Naive thymus-derived CD4-positive, alpha-beta T cell (primary cell): ENCODE results near the gene CC2D1A. TPM values are rescaled to one million over a fixed set of nuclear protein-coding genes. Genes with fewer than 3 reads are reported as not detected.

Experiments
- ATAC-seq: fragments of 150-1000 bp; cut with Tn5 transposase; 2 replicates; pipeline ENCODE4 v1.10.0; 2021; ENCODE audit warnings: mild to moderate bottlenecking, moderate library complexity
- CTCF ChIA-PET: fragments of 350-600 bp; sonication (Branson Sonifier 250); formaldehyde crosslinking; loops from one replicate; lab custom pipeline; 2021; ENCODE audit warnings: antibody characterized with exemption; lab: Charles Lee
- POLR2A ChIA-PET: fragments of 350-600 bp; sonication (Branson Sonifier 250); formaldehyde crosslinking; loops from one replicate; lab custom pipeline; 2021; ENCODE audit warnings: antibody characterized with exemption, inconsistent platforms; lab: Charles Lee
- DNase-seq, 9 donors: peaks; one replicate each; pipeline versions ENCODE4 v3.0.0 to v3.0.0-alpha.2; 2020 to 2022; ENCODE audit warnings: mixed read lengths in 1 of 9
- H3K27ac ChIP-seq: one replicate; pipeline ENCODE4 v1.7.0; 2013; ENCODE audit warnings: mild to moderate bottlenecking, low read depth, low read length, moderate library complexity
- H3K27me3 ChIP-seq, 2 donors: one replicate each; pipeline ENCODE4 v1.7.0; 2013; ENCODE audit warnings: low read length in 2 of 2, mild to moderate bottlenecking in 2 of 2, moderate library complexity in 2 of 2; ENCODE audit not compliant: control insufficient read depth in 2 of 2, insufficient read depth in 2 of 2
- H3K36me3 ChIP-seq, 3 experiments: 1 replicate in 2 of 3; 2 replicates in 1 of 3; pipeline ENCODE4 v1.7.0; 2013; ENCODE audit warnings: low read length in 3 of 3, mild to moderate bottlenecking in 3 of 3, moderate library complexity in 1 of 3; ENCODE audit not compliant: insufficient read depth in 3 of 3, control insufficient read depth in 2 of 3
- H3K4me1 ChIP-seq, 2 donors: one replicate each; pipeline ENCODE4 v1.7.0; 2013; ENCODE audit warnings: low read length in 2 of 2, mild to moderate bottlenecking in 2 of 2, moderate library complexity in 1 of 2; ENCODE audit not compliant: control insufficient read depth in 2 of 2, insufficient read depth in 2 of 2
- H3K4me3 ChIP-seq: 2 replicates; pipeline ENCODE4 v1.7.0; 2013; ENCODE audit warnings: mild to moderate bottlenecking, low read length
- H3K9me3 ChIP-seq, 3 experiments: 1 replicate in 2 of 3; 2 replicates in 1 of 3; pipeline ENCODE4 v1.7.0; 2013; ENCODE audit warnings: low read length in 3 of 3; ENCODE audit not compliant: control insufficient read depth in 2 of 3
- H3K27ac Mint-ChIP-seq, 9 donors: one replicate each; pipeline ENCODE4 v1.8.0; 2020 to 2022; ENCODE audit warnings: mixed read lengths in 9 of 9, mild to moderate bottlenecking in 8 of 9, moderate library complexity in 5 of 9, inconsistent platforms in 2 of 9
- H3K27me3 Mint-ChIP-seq, 5 donors: one replicate each; pipeline ENCODE4 v1.8.0; 2021 to 2022; ENCODE audit warnings: mixed read lengths in 5 of 5, mild to moderate bottlenecking in 1 of 5
- H3K36me3 Mint-ChIP-seq, 5 donors: one replicate each; pipeline ENCODE4 v1.8.0; 2020 to 2022; ENCODE audit warnings: mixed read lengths in 5 of 5, mild to moderate bottlenecking in 3 of 5, inconsistent platforms in 1 of 5
- H3K4me1 Mint-ChIP-seq, 7 donors: one replicate each; pipeline ENCODE4 v1.8.0; 2020 to 2022; ENCODE audit warnings: mixed read lengths in 7 of 7, mild to moderate bottlenecking in 3 of 7, inconsistent platforms in 1 of 7
- H3K4me3 Mint-ChIP-seq, 10 donors: one replicate each; pipeline ENCODE4 v1.8.0; 2020 to 2022; ENCODE audit warnings: mild to moderate bottlenecking in 10 of 10, mixed read lengths in 10 of 10, moderate library complexity in 6 of 10, inconsistent platforms in 2 of 10
- H3K9me3 Mint-ChIP-seq, 11 donors: one replicate each; pipeline ENCODE4 v1.8.0; 2020 to 2022; ENCODE audit warnings: mixed read lengths in 11 of 11, mild to moderate bottlenecking in 4 of 11, inconsistent platforms in 1 of 11, moderate library complexity in 1 of 11
- intact Hi-C, 2 donors: fragments of 100-400 bp; cut with micrococcal nuclease; formaldehyde crosslinking; loops; one replicate each; pipeline ENCODE4 v1.15.1; 2023
- polyA plus RNA-seq, 2 donors: library from polyadenylated mRNA; unstranded; fragments of 300-500 nt; fragmentation: Illumina TruSeq; gene quantifications; one replicate each; pipeline ENCODE4 v1.2.3, GENCODE V29; 2021
- total RNA-seq, 6 experiments: library from RNA in 5 of 6; stranded (reverse) in 5 of 6; gene quantifications; 1 replicate in 5 of 6; 2 replicates in 1 of 6; pipeline ENCODE4 v1.2.3 and lab custom pipeline; 2021 to 2026

Gene CC2D1A
- total and polyA plus RNA-seq, 7 experiments from 2014 or later, result 4.1 to 33.1 (median 28.8) TPM

DNA sequence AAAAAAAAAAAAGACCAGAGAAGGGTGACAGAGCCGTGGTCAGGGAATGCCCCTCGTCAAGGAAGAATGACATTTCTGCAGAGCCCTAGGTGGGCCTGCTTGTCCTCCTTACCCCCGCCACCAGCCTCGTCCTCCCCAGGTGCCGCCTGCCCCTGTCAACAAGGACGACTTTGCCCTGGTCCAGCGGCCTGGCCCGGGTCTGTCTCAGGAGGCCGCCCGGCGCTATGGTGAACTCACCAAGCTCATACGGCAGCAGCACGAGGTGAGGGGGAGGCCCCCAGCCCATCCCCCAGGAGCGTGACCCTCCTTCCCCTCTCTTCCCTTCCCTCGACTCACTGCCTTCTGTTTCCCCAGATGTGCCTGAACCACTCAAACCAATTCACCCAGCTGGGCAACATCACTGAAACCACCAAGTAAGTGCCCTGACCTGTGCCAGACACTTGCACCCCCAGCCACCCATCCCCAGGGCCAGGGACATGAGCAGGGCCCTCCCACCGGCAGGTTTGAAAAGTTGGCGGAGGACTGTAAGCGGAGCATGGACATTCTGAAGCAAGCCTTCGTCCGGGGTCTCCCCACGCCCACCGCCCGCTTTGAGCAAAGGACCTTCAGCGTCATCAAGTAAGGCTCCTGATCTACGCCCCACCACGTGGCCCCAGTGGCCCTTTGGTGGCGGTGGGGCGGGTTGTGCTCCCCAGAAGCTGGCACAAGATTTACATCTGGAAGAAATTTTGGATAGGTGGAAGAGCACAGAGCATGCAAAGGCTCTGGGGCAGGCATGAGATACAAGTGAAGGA, 17.4 kb downstream of the CC2D1A start:
- Histone ChIP-seq H3K4me3 (no peak overlapping the region), H3K27me3 (no peaks in the 10 kb centered on the region), H3K36me3 (peaks cover 0 to 64% (median 0%) of the 10 kb centered on the region in 3 experiments), H3K9me3 (peaks cover 0 to 5% (median 0%) of the 10 kb centered on the region in 3 experiments), H3K4me1 (no peaks in the 10 kb centered on the region), H3K27ac (no peak overlapping the region)
- Mint-ChIP-seq H3K27me3 (no peaks in the 10 kb centered on the region), H3K36me3 (peaks cover 0 to 48% (median 20%) of the 10 kb centered on the region in 5 donors), H3K4me1 (peaks cover 0 to 16% (median 7%) of the 10 kb centered on the region in 7 donors), H3K27ac (no peak overlapping the region), H3K9me3 (peaks cover 0 to 6% (median 0%) of the 10 kb centered on the region in 11 donors), H3K4me3 (no peak overlapping the region)
- CTCF ChIA-PET, result no interaction called here
- ATAC-seq (no peak), DNase-seq (no peak)
- POLR2A ChIA-PET, result interaction anchor here (0.8 kb wide), 1 partner anchor 29 kb away, joined by 3 read pairs; no protein-coding TSS in a partner anchor
- intact Hi-C loops, result no loop called here

DNA sequence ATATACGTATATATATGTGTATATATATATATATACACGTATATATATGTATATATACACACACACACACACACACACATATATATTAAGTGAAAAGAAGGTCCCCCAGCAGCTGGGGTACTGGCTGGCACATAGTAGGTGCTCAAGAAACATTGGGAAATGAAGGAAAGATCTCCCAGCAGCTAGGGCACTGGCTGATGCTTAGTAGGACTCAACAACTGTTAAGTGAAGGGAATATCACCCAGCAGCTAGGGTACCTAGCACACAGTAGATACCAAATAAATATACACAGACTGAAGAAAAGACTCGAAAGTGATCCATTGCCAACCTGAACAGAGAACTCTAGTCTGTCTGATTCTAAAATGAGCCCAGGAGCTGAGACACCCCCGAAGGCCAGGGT, 20.0 kb downstream of the CC2D1A start:
- Histone ChIP-seq H3K9me3 (peaks cover 0 to under 1% (median 0%) of the 10 kb centered on the region in 3 experiments), H3K4me1 (no peaks in the 10 kb centered on the region), H3K27me3 (no peaks in the 10 kb centered on the region), H3K36me3 (peaks cover 0 to 52% (median 0%) of the 10 kb centered on the region in 3 experiments), H3K27ac (no peak overlapping the region), H3K4me3 (no peak overlapping the region)
- intact Hi-C loops, result no loop called here
- no peak for ATAC-seq
- DNase-seq, result no peak
- Mint-ChIP-seq H3K27ac (peak overlapping the region in 2 of 9 donors; percentile 20 to 62), H3K4me1 (peaks cover 0 to 15% (median 6%) of the 10 kb centered on the region in 7 donors), H3K4me3 (no peak overlapping the region), H3K36me3 (peaks cover 0 to 41% (median 19%) of the 10 kb centered on the region in 5 donors), H3K9me3 (peaks cover 0 to 3% (median 0%) of the 10 kb centered on the region in 11 donors), H3K27me3 (no peaks in the 10 kb centered on the region)
- CTCF ChIA-PET, result no interaction called here
- POLR2A ChIA-PET, result interaction anchor here (0.6 kb wide), 1 partner anchor 34 kb away, joined by 3 read pairs; no protein-coding TSS in a partner anchor

DNA sequence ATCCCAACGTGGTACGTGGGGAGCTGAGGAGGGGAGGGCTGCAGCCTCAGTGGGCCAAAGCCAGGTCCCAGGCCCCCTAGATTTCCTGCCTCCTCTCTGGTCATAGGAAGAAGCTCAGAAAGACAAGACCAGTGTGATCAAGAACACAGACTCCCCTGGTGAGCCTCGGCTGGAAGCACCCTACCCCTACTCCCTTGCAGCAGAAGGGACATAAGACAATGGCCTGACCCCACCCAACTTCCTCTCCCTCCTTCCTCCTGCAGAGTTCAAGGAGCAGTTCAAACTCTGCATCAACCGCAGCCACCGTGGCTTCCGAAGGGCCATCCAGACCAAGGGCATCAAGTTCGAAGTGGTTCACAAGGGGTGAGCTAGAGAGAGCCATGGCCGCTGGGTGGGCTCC, 20.7 kb downstream of the CC2D1A start:
- Histone ChIP-seq H3K4me3 (no peak overlapping the region), H3K27me3 (no peaks in the 10 kb centered on the region), H3K27ac (no peak overlapping the region), H3K36me3 (peaks cover 0 to 49% (median 0%) of the 10 kb centered on the region in 3 experiments), H3K4me1 (no peaks in the 10 kb centered on the region), H3K9me3 (no peaks in the 10 kb centered on the region)
- Mint-ChIP-seq H3K27me3 (no peaks in the 10 kb centered on the region), H3K4me1 (peaks cover 0 to 12% (median 3%) of the 10 kb centered on the region in 7 donors), H3K27ac (peak overlapping the region in 3 of 9 donors; percentile 17 to 53 (median 19)), H3K36me3 (peaks cover 0 to 34% (median 12%) of the 10 kb centered on the region in 5 donors), H3K9me3 (no peaks in the 10 kb centered on the region), H3K4me3 (no peak overlapping the region)
- POLR2A ChIA-PET, result no interaction called here
- intact Hi-C loops, result no loop called here
- ATAC-seq (no peak), DNase-seq (no peak)
- CTCF ChIA-PET, result no interaction called here

DNA sequence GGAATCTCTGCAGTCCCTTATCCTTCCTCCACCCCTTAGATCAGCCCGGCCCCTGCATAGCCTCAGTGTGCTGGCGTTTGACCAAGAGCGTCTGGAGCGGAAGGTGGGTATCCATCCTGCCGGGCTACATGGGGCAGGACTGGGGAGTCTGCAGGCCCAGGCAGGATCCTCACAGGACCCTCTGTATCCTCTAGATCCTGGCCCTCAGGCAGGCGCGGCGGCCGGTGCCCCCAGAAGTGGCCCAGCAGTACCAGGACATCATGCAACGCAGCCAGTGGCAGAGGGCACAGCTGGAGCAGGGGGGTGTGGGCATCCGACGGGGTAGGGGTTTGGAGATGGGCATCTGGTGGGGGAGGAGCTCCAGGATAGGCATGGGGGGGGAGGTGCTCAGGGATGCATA, 23.3 kb downstream of the CC2D1A start:
- H3K36me3 Mint-ChIP-seq, result peaks cover 0 to 19% (median 4%) of the 10 kb centered on the region in 5 donors
- intact Hi-C loops, result no loop called here
- DNase-seq (no peak), ATAC-seq (no peak)
- ChIA-PET CTCF (interaction anchor here (0.6 kb wide), 1 partner anchor 271 kb away, joined by 4 read pairs; no protein-coding TSS in a partner anchor), POLR2A (no interaction called here)
- H3K9me3 ChIP-seq, result no peaks in the 10 kb centered on the region
- peaks cover 0 to 31% (median 0%) of the 10 kb centered on the region in 3 experiments for H3K36me3 ChIP-seq
- peak overlapping the region in 1 of 9 donors; percentile 41 for H3K27ac Mint-ChIP-seq
- peaks cover 0 to 1% (median 0%) of the 10 kb centered on the region in 5 donors for H3K27me3 Mint-ChIP-seq
- H3K4me3 ChIP-seq, result no peak overlapping the region
- H3K27me3 ChIP-seq, result no peaks in the 10 kb centered on the region
- no peak overlapping the region for H3K27ac ChIP-seq
- H3K4me3 Mint-ChIP-seq, result no peak overlapping the region
- peaks cover 3 to 22% (median 9%) of the 10 kb centered on the region in 7 donors for H3K4me1 Mint-ChIP-seq
- H3K4me1 ChIP-seq, result no peaks in the 10 kb centered on the region
- H3K9me3 Mint-ChIP-seq, result peaks cover 0 to 2% (median 0%) of the 10 kb centered on the region in 11 donors

DNA sequence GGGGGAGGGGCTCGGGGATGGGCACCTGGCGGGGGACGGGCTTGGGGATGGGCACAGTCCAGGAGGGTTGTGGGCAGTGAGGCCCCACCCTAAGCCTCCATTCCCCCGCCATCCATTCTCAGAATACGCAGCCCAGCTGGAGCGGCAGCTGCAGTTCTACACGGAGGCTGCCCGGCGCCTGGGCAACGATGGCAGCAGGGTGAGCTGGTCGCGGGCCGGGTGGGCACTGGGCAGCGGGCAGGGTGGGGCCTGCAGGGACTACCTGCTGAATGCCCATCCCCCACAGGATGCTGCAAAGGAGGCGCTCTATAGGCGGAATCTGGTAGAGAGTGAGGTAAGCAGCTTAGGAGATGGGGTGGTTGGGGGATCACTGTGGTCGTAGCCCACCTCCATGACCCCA, 24.0 kb downstream of the CC2D1A start:
- Histone ChIP-seq H3K36me3 (peaks cover 0 to 26% (median 0%) of the 10 kb centered on the region in 3 experiments), H3K4me3 (no peak overlapping the region), H3K27me3 (no peaks in the 10 kb centered on the region), H3K27ac (no peak overlapping the region), H3K4me1 (no peaks in the 10 kb centered on the region), H3K9me3 (no peaks in the 10 kb centered on the region)
- H3K27ac Mint-ChIP-seq, result no peak overlapping the region
- H3K4me3 Mint-ChIP-seq, result no peak overlapping the region
- DNase-seq, result no peak
- intact Hi-C loops, result no loop called here
- peaks cover 0 to 15% (median 1%) of the 10 kb centered on the region in 5 donors for H3K36me3 Mint-ChIP-seq
- peaks cover 3 to 22% (median 11%) of the 10 kb centered on the region in 7 donors for H3K4me1 Mint-ChIP-seq
- ChIA-PET CTCF (no interaction called here), POLR2A (interaction anchor here (0.6 kb wide), 1 partner anchor 106 kb away, joined by 6 read pairs; no protein-coding TSS in a partner anchor)
- H3K9me3 Mint-ChIP-seq, result peaks cover 0 to 3% (median 0%) of the 10 kb centered on the region in 11 donors
- no peak for ATAC-seq
- peaks cover 0 to 7% (median 0%) of the 10 kb centered on the region in 5 donors for H3K27me3 Mint-ChIP-seq

DNA sequence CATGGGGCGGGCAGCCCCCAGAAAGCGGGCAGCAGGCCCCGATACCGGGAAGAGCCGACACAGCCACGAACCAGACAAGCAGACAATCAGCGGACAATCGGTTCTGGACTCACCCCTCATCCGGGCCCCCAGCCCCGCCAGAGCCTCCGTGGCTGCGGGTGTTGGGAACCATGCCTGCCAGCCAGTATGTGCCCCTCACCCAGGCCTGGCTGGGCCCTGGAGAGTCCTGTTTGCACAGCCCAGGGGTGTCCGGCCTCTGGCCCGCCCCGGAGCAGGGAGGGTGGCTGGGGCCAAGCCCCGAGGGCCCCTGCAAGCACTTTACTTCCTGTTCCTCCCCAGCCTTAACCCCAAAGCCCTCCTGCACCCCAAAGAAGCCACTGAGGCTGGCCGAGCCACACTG, 24.4 kb downstream of the CC2D1A start:
- Mint-ChIP-seq H3K27ac (no peak overlapping the region), H3K27me3 (peaks cover 0 to 7% (median 0%) of the 10 kb centered on the region in 5 donors), H3K36me3 (peaks cover 0 to 12% (median 0%) of the 10 kb centered on the region in 5 donors), H3K4me3 (no peak overlapping the region), H3K9me3 (peaks cover 0 to 3% (median 0%) of the 10 kb centered on the region in 11 donors), H3K4me1 (peaks cover 3 to 22% (median 11%) of the 10 kb centered on the region in 7 donors)
- ATAC-seq, result no peak
- H3K27ac ChIP-seq, result no peak overlapping the region
- intact Hi-C loops, result no loop called here
- ChIA-PET CTCF (no interaction called here), POLR2A (no interaction called here)
- no peaks in the 10 kb centered on the region for H3K27me3 ChIP-seq
- no peak for DNase-seq
- H3K9me3 ChIP-seq, result no peaks in the 10 kb centered on the region
- H3K4me3 ChIP-seq, result no peak overlapping the region
- H3K4me1 ChIP-seq, result no peaks in the 10 kb centered on the region
- H3K36me3 ChIP-seq, result peaks cover 0 to 24% (median 0%) of the 10 kb centered on the region in 3 experiments
